OCI-M2 (cell line): ENCODE results near the gene SERTAD2.

Source experiments
- DNase-seq: peaks from one replicate; lab custom pipeline; 2025; ENCODE audit not compliant: unreplicated experiment; lab: John Stamatoyannopoulos, UW

SERTAD2 gene

DNA sequence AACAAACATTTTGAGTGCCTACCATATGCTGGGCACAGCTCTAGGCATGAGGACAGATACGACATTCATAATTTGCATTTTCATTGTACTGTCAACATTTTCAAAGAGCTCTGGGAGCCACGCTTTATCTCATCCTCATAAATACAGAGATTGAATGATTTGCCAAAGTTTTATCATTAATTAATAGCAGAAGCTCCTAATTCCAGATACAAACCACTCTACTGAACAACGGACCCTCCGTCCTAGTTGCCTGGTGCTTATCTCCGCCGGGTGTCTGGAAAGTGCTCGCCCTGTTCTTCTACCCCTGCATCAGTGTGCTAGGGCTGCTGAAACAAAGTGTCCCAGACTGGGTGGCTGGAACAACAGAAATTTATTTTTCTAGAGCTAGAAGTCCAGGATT lies 23.8 kb downstream of the SERTAD2 start:
- no peak for DNase-seq

DNA sequence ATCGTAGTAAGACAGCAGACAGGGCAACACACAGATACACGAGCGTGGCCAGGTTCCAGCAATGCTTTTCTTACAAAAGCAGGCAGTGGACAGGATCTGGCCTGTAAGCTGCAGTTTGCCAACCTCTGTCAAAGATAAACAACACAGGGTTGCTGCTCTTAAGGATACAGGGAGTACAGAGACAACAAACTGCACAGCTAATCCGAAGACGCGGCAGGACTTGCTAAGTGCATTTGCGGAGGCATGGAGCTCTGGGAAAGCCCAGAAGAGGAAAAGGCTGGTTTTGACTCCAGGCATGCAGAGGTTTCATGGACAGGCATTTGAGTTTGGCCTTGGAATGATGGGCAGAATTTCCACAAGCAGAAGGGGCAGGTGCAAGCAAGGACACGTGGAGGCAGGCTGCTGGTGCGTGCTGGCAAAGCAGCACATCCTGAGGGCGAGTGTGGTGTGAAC lies 24.4 kb downstream of the SERTAD2 start:
- DNase-seq: no peak

DNA sequence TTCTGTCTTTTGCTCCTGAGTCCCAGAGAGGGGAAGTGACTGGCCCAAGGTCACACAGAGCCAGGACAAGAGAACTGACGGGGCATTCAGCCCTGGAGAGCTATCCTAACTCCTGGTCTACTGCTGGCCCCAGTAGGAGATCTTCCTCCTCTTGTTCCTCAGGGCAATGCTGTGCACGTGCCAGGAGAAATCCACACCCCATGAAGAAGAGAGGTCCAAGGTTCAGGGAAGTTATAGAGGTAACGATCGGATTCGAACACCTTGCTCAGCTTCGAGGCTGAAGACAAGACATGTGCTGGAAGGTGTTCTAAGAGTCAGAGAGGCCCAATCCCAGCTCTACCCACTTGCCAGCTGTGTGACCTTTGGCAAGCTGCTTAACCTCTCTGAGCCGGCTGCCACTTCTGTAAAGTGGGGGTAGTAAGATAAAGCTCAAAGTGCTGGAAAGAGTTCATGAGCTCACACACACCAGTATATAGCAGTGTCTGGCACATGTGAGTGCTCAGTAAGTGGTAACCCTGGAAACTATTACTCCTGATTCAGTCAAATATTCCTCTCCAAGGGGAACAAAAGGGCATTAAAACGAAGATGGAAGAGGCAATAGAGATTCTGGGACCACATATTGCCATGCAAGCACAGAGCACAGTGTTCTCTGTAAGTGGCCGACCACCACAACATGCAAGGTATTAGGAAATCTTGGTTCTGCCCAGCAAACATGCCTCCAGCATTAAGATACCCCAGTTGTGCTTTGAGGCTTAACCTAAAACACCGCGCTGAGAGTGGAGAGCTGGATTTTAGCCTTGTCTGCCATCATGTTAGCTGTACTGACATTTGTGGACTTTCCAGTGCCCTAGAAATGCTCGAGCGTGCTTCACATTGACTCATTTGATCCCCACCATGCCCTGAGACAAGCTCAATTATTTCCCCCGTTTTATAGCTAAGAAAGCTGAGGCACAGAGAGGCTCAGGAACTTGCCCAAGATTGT lies 25.6 kb downstream of the SERTAD2 start:
- DNase-seq: no peak

DNA sequence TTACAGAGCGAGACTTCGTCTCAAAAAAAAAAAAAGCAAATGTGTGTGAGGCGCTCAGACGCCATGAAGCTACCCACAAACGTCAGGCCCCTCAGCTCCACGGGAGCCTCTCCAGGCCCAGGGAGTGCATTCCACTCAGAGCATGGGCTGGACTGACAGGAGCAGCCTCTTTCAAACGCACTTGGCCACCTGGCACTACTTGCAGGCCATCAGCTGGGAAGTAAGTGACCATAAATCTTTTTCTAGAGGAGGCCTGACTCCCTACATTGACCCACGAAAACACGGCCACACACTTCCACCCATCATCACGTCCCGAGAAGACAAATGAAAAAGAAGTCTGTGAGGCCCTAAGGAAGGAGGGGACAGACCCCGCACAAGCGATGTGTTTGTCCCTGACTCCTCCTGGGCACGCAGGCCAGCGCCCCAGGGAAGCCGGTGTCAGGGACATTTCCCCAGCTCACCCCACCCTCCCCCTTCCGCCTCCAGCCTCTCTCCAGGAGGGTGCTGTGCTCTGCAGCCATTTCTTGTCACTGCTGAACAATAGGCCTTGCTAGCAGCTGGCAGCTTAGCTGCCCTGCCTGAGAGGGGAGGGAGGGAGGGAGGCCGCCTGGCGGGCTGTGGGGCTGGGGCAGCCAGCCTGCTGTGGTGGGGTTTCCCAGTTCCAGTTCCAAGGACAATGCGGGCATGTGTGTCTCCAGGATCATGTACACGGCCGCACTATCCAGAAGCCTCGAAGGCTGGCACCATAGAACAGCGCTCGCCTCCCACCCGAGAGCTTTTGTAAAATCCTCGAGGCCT lies 26.6 kb downstream of the SERTAD2 start:
- no peak for DNase-seq

DNA sequence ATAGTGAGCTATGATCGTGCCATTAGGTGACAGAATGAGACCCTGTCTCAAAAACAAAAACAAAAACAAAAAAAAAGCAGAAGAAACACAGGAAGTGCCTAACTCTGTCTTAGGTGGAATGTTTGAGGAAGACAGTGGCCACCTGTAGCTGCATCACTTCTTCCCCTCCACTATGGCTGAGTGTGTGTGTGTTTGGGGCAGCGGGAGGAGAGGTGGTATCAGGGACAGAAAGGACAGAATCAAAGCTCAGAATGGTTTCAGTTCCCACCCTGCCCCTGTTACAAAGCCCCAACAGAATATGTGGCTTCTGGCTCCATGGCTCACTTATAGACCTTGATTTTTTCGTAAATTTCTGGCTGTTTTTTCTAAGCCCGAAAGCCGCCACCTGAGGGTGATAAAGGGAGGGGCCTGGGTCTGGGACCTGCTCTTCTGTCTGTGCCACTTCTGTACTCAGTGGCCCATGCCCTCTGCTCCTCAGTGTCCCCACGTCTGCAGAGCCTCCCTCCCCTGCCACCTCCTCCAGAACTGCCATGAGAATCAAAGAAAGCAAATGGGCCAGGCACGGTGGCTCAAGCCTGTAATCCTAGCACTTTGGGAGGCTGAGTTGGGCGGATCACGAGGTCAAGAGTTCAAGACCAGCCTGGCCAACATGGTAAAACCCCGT lies 27.4 kb downstream of the SERTAD2 start:
- DNase-seq: no peak

DNA sequence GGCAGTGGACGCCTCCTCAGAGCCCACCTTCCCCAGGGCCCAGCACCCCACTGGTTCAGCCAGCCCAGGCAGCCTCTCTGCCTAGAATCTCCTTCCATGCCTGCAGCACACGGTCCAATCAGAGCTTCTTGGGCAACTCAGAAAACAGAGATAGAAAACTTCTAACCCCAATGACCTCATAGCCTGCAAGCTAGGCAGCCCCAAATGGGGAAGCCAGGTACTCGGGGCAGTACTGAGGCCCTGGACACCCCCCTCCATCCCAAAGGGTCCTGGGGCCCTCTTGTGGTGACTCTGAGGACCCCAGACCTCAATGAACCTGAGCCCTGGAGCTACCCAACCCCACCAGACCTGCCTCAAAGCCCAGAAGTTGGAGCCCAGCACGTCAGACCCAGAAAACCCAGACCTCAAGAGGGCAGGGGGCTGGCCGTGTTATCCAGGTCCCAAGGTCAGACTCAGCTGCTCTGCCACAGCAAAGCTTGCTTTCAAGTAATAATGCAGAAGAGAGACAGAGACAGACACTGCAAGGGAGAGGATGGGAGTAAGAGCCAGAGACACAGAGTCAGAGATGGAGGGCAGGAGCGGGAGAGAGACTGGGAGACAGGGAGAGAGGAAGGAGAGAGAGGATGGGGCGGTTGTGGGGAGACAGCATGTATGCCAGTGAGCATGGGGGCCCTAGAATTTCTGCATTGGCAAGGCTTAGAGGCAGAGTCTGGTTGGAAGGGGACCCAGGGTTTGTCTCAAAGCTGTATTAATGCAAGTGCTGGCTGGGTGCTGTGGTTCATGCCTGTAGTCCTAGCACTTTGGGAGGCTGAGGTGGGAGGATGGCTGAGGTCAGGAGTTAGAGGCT lies 28.2 kb downstream of the SERTAD2 start:
- DNase-seq: no peak

DNA sequence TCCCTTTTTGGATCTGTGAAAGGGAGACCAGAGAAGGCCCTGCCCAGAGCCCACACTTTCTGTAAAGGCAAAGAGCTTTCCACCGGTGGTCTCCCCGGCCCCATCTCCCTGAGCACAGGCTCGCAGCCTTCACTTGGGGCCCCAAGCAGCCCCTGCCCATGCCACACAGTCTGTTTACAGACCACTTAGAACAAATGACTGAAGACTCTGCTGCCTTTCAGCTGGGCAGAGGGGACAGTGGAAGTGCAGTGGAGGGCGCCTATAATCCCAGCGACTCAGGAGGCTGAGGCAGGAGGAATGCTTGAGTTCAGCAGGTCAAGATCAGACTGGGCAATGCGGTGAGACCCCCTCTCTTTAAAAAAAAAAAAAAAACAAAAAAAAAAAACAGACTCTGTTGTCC lies 28.9 kb downstream of the SERTAD2 start:
- no peak for DNase-seq

DNA sequence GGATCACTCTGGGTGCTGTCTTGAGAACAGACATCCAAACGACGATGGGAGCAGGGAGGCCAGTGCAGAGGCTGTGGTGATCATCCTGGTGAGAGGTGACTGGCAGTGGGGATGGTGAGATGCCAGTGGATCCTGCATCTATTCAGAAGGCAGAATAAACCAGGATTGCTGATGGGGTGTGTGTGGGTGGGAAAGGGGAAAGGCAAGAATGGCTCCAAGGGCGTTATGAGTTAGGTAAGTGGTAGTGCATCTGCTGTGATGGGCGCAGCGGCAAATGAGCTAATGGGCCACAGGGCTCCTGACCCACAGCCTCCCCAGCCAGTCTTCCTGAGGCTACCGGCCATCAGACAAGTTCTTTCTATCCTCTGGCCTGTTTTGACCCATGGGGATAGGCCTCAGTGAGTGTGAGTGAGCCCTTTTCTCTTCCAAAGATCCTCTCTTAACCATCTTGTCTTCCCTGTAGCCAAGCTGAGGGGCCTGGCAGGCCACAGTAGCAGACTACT lies 29.6 kb downstream of the SERTAD2 start:
- DNase-seq: no peak

DNA sequence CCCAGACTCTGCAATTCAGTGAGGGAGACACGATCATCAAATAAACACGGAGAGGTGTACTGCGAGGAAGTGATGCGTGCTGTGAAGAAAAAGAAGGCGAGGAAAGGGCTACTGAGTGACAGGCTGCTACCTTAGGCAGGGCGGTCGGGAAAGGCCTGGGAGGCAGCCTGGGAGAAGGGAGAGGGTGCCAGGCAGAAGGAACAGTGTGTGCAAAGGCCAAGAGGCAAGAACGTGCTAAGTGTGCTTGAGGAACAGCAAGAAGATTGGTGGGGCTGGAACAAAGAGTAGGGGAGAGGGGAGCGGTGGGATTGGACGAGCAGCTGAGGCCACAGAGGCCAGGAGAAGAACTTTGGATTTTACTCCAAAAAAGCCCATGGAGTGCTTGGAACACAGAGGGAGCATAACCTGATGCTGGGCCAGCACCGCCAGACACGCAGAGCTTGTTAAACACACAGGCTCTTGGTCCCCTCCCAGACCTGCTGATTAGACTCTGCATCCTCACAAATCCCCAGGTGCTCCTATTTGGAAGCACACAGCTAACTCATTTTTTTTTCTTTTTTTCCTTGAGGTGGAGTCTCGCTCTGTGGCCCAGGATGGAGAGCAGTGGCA lies 30.4 kb downstream of the SERTAD2 start:
- no peak for DNase-seq

DNA sequence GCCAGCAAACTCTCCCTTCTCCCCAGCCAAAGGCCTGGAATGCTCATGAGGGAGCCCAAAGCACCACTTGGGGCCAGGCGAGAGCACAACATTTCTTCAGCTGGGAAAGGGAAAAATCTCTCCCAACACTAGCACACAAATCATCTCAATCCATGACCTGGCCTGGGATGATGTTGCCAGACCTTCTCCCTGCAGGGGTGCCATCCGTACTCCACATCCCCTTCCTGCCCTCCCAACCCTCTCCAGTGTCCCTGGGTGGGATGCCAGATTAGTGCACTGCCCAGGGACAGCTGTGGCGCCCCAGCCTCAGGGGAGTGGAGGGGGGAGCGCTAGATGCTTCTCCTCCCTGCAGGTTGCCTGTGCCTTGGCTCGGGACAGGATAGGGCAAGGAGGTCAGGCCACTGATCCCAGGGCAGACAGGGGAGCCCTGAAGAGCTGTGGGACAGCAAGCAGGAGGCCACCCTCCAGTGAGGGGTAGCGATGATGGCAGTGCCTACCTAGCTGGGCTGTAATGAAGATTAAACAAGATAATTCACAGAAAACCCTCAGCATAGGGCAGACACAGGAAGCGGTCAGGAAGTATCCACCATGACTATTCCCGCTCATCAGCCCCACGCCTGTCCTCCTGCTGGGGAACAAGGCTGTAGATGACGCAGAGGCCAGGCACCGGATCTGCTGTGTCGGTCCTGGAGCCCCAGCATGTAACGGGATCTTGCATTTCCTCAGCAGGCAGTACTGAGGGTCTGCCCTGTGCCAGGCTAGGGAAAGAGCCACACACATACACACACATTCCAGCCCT lies 31.1 kb downstream of the SERTAD2 start:
- DNase-seq: no peak

DNA sequence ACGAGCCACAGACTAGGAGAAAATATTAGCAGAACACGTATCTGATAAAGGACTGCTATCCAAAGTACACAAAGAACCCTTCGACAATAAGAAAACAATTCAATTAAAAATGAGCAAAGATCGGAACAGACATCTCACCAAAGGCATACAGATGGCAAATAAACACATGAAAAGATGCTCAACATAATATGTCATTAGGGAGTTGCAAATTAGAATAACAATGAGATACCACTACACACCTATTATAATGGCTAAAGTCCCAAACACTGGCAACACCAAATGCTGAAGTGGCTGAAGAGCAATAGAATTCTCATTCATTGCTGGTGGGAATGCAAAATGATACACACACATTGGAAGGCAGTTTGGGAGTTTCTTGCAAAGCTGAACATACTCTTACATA lies 33.1 kb downstream of the SERTAD2 start:
- DNase-seq: no peak

DNA sequence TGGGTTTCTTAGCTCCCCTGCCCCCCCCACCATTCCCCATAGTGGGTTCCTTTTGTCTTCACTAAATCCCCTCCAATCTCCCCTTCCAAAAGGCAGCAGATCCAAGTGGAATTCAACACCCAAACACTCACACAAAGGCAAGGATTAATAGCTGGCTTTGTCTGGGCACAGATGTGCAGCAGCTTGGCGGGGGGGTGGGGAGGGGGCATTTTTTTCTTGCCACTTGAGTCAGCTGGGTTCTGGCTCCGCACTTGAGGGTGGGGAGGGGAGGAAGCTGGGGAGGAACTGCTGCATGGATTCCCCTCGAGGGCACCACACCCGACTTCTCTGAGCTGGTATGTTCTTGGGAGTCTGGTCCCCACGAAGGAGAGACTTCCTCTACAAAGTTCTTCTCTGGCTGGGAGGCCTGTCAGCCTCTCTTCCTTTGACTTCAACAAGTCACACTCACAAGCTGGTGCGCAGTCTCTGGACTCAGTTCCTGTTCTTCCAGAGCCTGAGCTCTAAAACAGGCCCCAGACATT lies 36.0 kb downstream of the SERTAD2 start:
- no peak for DNase-seq

DNA sequence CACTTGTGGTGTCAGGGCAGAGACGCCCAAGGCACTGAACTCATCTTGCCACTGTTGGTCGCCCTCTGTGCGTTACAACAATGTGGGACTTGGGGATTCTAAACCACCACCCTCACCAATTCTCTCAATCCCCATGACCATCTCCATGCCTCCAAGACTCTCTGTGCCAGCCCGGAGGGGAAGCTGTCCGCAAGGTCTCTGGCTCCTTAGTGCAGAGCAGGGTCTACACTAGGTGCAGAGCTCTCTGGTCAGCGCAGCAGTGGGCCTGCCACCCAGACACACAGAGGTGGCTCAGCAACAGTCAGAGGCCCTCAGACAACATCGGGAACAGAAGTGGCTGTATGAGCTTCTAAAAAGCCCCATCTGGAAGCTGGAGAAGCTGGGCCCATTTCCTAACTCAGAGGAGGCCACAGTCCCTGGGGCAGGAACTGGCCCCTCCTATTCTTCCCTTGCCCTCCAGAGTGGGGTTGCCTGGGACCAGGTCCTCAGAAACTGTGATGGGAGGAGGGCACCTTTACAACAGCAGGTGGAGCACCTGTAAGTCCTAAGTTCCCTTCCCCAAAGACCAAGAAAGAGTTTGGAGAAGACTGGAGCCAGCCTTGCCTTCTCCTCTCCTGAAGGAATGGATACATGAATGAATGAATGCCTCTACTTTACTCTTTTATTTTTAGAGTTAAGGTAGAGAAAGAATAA lies 37.7 kb downstream of the SERTAD2 start:
- DNase-seq: no peak

DNA sequence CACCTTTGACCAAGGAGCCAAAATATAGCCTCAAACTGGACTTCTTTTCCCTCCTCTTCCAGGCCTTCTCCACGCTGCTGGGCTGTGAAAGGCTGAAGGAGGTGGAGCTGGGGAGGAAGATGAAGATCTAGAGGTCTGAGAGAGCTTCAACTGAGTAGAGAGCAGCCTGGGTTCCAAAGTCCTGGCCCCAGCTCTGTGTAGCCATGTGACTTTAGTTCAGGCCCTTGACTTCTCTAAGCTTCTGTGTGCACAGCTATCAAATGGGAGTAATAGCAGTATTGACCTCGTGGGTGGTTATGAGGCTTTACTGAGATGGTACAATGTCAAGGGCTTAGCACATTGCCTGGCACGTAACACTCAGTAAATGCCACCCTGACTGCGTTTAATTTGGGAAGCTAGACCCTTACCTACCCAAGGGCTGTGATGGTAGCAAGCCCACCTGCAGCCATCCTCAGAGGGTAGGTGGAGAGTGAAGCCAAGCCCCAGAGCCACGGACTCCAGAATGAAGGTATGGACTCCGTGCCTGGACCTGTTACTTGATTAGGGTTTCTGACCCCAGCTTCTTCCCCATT lies 38.4 kb downstream of the SERTAD2 start:
- no peak for DNase-seq

DNA sequence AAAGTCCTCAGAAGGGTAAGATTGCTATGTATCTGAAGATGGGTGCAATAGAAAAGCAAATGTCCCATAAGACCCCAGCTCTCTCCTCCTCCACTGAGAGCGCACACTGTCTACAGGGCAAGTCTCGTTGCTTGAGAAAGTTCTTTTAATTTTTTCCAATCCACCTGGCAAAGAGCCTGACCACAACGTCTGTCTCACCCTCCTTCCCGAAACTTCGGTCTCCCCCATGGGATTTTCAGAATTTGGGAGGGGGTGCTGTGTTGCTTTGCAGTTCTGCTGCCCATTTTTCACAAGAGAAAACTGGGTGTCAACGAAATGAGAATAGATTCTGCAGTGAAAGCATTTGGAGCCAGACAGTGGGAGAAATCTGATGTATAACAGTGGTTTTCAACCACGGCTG lies 40.4 kb downstream of the SERTAD2 start:
- no peak for DNase-seq

DNA sequence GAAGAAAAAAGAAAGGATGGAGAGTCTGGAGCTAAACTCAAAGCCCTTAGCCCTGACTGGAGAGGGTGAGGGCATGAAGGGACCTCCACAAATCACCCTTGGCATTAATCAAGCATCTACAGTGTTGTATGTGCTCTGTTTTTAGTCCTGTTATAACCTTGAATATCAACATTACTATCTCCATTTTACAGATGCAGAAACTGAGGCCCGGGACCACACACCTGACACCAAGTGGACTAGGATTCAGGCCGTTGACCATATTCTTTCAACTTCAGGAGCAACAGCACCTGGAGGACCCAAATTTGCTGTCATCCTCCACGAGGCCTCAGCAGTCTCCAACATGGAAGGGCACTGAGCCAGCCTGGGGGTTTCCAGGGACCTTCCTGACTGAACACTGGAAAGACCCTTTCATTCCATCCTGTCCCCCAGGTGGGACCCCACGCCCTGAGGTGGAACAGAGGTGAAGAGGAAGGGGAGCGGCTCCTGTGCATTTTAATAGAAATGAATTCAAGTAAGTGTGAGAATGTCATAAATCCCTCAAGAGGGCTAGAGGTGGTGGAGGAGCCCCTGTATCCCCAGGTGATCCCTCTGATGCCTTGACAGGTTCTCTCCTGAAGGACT lies 41.0 kb downstream of the SERTAD2 start:
- no peak for DNase-seq

DNA sequence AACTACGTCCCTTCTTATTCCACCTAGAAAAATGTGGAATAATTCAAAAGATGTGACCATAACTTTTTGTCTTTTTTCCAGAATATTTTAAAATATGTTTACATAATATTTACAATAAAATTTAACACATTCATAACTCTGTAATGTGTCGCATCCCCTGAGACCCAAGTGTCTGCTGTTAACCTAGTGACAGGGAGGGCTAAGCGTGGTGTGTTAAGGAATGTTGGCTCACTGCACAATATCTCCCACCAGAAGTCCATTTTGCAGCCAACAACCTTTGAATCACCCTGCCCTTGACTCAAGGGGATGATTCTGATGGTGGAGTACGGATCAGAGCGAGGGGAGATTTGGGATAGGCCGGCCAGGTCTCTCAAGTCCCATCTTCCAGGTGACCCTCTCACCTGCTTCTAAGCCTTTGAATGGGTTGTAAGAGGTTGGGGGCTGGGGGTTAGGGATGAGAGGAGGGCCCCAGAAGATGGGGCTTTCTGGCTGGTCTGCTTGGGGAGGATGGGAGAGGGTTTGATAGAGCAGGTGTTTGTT lies 43.3 kb downstream of the SERTAD2 start:
- DNase-seq: no peak
